ENCODE measurements around the gene SCN2B.
A peak's percentile ranks its signal among the peaks of the same experiment; 100 is the strongest.

The SCN2B gene

GRCh38 chr11:118151431-118151830, 25.0 kb downstream of the SCN2B start:
- DNase-seq = no peak

DNA sequence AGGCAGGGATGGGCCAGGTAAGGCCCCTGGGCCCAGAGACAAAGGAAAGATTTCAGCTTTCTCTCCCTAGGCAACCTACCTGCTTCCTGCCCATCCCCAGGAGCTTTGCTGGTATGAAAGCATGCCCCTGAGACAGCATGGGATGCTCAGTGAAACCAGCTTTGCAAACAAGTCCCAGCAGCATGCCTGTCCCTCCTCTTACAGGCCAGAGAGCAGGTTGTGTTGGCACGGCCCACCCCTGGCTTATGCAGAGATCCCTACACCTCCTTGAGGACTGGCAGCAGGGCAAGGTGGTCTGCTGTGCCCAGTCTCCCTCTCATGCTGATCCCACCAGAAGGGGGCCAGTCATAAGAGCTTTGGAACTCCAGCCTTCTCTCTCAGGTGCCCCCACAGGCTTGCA, 26.9 kb downstream of the SCN2B start:
- DNase-seq = no peak

DNA sequence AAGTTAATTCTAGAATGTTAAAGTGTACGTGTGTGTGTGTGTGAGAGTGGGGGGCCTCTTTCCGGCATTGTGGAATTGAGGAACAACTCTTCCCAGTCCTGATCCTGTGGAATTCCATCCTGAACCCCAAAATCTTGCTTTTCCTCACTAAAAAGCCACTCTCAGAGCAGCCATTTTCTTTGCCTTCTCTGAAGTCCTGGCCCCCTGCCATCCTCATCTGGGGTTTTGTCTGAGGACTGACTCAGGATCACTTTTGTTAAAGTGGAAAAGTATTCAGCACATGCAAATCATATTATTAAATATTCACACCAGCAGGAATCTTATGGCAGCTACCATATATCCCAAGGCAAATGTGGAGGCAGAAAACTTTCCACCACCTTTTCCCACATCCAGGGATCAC, 27.6 kb downstream of the SCN2B start:
- no peak for DNase-seq

DNA sequence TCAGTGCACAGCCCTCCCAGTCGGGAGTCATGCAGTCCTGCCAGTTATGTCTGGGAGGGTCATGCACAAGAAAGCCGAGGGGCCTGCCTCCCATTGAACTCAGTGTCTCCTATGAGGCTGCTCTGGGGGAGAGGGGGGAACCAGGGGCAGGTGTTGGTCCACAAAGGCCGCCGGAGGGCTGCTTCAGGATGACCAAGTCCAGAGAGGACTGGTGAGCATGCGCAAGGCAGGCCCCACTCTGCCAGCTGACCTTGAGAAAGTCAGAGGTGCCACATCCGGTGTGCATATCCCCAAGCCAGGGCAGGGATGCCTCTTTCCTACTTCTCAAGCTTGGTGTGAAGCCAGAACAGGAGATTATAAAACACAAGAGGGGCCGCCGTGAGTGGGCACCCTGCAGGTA, 28.2 kb downstream of the SCN2B start:
- DNase-seq = no peak

- DNase-seq = no peak
Observed at GRCh38 chr11:118147502-118147901, 28.9 kb downstream of the SCN2B start.

GRCh38 chr11:118146554-118146953, 29.9 kb downstream of the SCN2B start:
- no peak for DNase-seq

DNA sequence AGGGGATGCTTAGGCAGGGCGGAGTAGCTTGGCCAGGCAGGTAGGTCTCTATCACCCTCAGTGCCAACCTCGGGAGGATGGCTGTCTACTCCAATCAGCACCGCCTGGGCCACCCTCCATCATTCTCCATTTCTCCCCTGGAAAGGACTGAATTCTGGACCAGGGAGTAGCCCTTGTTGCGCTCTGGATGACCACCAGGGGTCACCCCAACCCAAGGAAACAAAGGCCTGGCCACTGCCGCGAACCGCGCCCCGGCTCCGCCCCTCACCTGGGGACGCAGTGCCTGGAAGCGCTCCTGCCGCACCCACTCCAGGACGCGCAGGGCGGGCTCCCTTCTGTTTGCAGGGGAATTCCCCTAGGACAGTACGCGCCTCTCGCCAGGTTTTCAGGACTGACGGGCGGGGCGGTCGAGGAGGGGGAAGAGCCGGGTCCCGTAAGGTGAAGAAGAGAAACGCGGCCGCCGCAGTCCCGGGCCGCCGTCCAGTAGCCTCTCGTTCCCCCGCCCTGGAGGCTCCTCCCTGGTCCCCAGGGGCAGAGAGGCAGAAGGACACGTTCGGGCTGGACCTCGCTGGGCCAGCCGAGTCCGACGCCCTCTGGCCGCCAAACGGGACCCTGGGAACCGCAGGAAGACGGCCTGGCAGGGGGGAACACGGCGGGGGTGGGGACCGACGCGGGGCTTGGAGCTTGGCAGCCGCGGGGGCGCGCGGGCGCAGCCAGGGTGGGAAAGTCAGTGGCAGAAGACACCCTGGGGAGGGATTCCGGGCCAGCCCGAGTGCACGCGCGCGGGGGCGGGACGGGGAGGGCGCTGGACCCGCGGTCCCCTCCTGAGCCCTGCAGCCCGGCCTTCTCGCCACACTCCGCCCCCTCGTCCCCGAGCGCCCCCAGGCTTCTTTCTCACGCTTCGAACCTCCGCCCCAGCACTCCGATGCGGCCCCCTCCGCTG, 30.9 kb downstream of the SCN2B start:
- peak; percentile 90 for DNase-seq

DNA sequence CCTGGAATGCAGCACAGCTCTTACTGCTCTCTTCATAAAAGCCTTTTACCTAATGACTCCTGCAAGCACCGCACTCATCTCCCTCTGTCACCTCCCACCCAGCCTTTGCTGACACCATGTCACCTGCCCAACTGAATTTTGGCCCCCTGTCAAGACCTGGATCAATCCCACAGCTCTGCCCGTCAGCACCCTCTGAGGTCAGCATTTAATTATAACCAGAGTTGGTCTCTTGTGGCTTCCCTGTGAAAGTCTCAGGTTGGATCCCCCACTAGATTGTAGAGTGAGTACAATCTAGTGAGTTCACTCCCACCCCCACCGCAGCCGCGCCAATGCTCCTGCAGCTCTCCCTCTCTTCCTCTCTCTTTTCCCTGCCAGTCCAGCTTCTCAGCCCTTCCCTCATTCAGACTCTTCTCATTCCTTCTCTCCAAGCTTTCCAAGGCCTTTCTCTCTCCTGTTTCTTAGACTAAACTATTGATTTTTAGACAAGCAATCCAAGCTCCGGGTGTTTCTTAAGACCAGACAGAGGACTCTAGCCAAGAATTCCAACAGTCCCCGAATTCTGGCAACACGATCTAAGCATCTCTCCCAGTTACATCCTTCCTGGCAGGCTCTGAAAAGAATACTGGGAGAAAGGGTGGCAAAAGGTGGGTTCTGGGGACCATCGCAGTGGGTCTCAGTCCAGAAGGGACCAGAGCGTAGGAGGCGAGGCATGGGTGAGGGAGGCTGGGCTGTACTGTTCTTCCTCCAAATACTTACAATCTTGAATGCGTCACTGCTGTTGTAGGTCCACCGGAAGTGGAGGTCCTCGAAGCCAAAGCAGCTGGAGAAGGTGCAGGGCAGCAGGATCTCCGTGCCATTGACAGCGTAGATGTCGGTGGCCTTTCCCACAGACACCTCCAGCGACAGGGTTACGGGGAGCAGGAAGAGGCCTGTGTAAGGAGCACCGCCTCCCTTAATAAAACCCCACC, 31.9 kb downstream of the SCN2B start:
- no peak for DNase-seq

DNA sequence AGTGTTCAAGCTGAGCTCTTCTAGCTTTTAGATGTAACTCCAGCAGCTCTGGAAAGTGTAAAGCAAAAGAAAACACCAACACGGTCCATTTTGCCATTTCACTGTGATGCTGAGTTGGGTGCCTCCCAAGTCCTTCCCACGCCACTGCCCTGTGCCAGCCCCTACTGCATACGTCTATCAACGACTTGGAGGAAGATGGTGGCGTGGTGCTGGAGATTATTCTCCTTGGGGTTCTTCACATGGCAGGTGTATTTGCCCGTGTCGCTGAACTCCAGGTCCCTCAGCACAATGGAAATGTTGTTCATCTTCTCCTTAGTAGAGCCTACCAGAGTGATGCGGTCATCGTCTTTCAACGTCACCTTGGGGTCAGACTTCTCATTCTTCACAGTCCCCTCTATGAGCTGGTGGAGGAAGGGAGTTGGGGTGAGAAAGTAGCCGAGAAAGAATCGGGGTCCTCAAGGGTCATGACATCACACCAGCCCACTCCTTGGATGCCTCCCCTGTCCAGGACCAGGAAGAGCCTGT, 32.7 kb downstream of the SCN2B start:
- no peak for DNase-seq

DNA sequence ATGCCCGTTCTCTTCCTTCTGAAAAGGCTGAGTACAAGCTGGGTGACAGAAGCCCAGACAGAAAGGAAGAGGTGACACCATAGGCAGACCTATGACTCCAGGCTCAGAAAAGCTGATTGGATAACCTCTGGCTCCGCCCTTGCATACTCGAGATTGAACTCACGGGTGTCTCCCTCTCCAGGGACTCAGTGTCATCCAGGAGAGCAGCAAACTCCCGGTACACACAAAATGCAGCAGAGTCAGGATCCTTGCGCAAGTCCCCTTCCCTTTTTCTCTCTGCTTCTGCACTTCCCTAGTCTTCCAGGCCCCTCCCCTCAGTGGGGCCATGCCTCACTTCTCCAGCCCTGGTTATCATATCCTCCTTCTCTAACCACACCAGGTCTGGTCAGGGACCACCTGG, 33.6 kb downstream of the SCN2B start:
- DNase-seq = peak; percentile 10

DNA sequence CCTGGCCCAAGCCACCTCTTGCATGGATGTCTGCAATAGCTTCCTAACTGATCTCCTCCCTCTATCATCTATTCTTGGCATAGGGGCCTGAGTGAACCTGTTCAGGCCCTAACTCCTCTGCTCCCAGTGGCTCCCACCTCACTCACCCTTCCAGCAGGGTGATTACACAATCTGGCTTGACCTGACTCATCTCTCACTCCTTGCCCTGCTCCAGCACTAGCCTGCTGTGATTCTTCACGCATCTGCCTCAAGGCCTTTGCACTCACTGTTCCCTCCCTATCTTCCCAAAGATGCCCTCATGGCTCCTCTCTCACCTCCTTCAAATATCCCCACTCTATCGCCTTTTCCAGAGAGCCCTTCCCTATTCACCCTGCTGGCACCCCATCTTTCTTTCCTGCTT, 34.4 kb downstream of the SCN2B start:
- no peak for DNase-seq

- DNase-seq = no peak
Observed at GRCh38 chr11:118139578-118139977, 36.9 kb downstream of the SCN2B start.

DNA sequence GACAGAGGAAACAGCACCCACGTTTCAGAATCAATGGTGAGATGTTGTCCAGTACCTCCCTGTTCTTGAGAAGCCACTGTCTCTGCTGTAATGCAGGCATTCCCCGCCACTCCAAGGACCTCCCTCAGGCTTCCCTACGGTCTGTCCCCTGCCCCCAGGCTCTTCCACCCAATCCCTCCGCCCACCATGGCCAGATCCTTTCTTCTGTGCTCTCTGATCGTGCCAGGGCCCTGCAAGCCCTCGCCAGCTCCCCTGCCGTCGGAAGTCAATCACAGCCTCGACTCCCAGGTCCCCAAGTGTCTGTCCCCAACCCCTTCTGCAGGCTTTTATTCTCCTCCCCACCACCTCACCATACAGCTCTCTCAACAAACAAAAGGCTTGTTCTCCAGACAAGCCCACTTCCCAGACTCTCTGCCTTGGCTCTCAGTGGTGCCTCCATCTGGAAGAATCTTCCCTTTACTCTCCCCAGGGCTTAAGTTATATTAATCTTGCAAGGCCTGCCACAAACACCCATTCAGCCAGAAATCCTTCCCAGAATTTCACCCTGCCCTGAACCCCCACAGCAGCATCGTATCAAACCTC, 37.5 kb downstream of the SCN2B start:
- DNase-seq = no peak

GRCh38 chr11:118136801-118137200, 39.6 kb downstream of the SCN2B start:
- no peak for DNase-seq

DNA sequence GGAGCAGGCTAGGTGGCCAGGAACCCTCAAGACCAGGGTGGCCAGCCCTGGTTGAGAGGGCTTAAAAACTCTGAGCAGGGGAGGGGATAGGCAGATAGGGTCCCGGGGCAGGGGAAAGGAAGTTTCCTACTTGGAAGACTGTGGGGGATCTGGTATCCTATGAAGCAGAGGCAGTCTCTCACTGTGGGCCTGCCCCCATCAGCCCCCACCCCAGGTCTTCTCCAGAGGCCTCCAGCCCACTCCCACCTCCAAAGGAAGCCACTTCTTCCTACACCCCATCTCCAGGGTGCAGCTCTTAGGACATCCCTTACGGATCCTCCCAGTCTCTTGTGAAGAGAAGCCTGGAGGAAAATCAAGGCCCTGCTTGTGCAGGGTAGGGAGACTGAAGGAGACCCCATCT, 40.1 kb downstream of the SCN2B start:
- no peak for DNase-seq

- DNase-seq = no peak
Observed at GRCh38 chr11:118135796-118136165, 40.7 kb downstream of the SCN2B start.

- no peak for DNase-seq
Observed at GRCh38 chr11:118135051-118135795, 41.2 kb downstream of the SCN2B start.

DNA sequence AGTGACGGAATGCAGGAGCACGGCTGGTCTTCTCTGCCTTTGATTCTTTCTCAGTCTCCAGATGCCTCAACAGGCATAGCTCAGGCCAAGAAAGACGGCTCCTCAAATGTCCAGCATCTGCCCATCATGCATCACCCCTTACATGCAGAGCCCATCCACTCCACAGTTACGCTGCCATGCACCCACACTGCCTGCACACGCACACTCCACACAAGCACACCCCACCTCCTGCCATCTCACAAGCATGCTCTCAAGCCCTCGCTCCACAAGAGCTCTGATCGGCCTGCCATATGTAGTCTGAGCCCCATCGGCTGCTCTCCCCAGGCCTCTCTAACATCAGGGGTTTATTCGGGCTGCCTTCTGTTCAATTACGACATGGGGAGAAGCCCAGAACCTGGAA, 42.6 kb downstream of the SCN2B start:
- DNase-seq = no peak

GRCh38 chr11:118132385-118133151, 43.9 kb downstream of the SCN2B start:
- no peak for DNase-seq

- DNase-seq = no peak
Observed at GRCh38 chr11:118129471-118130172, 46.8 kb downstream of the SCN2B start.
